Measurements from ENCODE around the gene YIPF7. TPM values are rescaled to one million over a fixed set of nuclear protein-coding genes. Genes with fewer than 3 reads are reported as not detected.

YIPF7 gene
- total RNA-seq, 2 donors from 2014 or later, result not detected

DNA sequence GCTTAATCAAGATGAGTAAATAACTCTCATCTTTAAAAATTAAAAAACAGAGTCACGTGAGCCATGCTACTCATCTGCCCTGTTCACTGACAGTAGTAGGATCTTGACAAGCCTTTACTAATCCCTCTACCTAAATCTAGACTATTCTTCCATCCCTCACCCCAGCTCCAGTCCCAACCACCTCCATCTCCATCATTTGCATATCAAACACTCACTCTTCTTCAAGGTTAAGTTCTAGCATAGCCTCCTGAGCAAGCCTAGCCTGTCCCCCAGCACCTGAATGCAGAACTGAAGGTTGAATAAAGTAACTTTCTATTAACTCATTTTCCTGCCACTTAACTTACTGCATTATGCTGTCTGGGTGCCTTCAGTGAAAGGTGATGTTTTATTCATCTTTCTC is 72.5 kb downstream of the YIPF7 start:
- Histone ChIP-seq H3K4me1 (ENCODE audit: control insufficient read depth in 1 of 2, low read depth in 2 of 2) (no peaks in the 10 kb centered on the region), H3K27me3 (replicated peaks; ENCODE audit: insufficient read depth) (no peaks in the 10 kb centered on the region), H3K36me3 (no peaks in the 10 kb centered on the region), H3K9me3 (no peaks in the 10 kb centered on the region), H3K4me3 (no peak overlapping the region), H3K27ac (no peak overlapping the region)
- ATAC-seq (ENCODE audit: insufficient number of reproducible peaks, low FRiP score, low read depth), result no peak
- DNase-seq (ENCODE audit: low spot score), result no peak
- TF ChIP-seq, protein P1, sequence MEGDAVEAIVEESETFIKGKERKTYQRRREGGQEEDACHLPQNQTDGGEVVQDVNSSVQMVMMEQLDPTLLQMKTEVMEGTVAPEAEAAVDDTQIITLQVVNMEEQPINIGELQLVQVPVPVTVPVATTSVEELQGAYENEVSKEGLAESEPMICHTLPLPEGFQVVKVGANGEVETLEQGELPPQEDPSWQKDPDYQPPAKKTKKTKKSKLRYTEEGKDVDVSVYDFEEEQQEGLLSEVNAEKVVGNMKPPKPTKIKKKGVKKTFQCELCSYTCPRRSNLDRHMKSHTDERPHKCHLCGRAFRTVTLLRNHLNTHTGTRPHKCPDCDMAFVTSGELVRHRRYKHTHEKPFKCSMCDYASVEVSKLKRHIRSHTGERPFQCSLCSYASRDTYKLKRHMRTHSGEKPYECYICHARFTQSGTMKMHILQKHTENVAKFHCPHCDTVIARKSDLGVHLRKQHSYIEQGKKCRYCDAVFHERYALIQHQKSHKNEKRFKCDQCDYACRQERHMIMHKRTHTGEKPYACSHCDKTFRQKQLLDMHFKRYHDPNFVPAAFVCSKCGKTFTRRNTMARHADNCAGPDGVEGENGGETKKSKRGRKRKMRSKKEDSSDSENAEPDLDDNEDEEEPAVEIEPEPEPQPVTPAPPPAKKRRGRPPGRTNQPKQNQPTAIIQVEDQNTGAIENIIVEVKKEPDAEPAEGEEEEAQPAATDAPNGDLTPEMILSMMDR (IDR thresholded peaks at IDR 0.05), result no peak

Other genes starting within 250 kb of the YIPF7 start
- gene KCTD8, start 202.8 kb downstream of the YIPF7 start, total RNA-seq, result 1 to 10 TPM; 1.8 to 4.2 TPM
- gene GUF1, start 26.8 kb upstream of the YIPF7 start, total RNA-seq, result 10 to 100 TPM in 1 of 2 donors, 1 to 10 TPM in 1; 8.5 to 13.3 TPM
- gene GNPDA2, start 74.9 kb upstream of the YIPF7 start, total RNA-seq, result 10 to 100 TPM; 11.6 to 15.3 TPM

Measured in thoracic aorta (tissue), 2 donors.